WTC11 (cell line): Measurements from ENCODE around the gene ITLN1.

Experiments used
- ESRRA ChIP-seq: sonication (generic); formaldehyde crosslinking; IDR thresholded peaks from 2 replicates; pipeline ENCODE4 v1.8.1; 2022; ENCODE audit warnings: mild to moderate bottlenecking, missing genetic modification reagents, borderline replicate concordance
- FOXP1 ChIP-seq: sonication (generic); formaldehyde crosslinking; IDR thresholded peaks from 2 replicates; pipeline ENCODE4 v1.8.0; 2022; ENCODE audit warnings: missing genetic modification reagents, mild to moderate bottlenecking, moderate library complexity, borderline replicate concordance
- MXD4 ChIP-seq: fragments of 250-450 bp; sonication (Bioruptor Pico); IDR thresholded peaks from 2 replicates; pipeline ENCODE4 v1.8.0; 2021; ENCODE audit warnings: mild to moderate bottlenecking, moderate library complexity, borderline replicate concordance
- SMAD3 ChIP-seq: sonication (generic); formaldehyde crosslinking; IDR thresholded peaks from 2 replicates; pipeline ENCODE4 v1.8.0; 2022; ENCODE audit warnings: missing genetic modification reagents, mild to moderate bottlenecking, borderline replicate concordance
- ZBTB21 ChIP-seq: sonication (generic); formaldehyde crosslinking; IDR thresholded peaks from 2 replicates; pipeline ENCODE4 v1.8.1; 2023; ENCODE audit warnings: mild to moderate bottlenecking, missing genetic modification reagents, borderline replicate concordance
- TF ChIP-seq, protein P1 (sequence below): fragments of 200-600 bp; IDR thresholded peaks from 2 replicates; pipeline ENCODE4 v1.8.0; 2022; ENCODE audit warnings: antibody characterized with exemption
- TF ChIP-seq, protein P2 (sequence below): sonication (generic); formaldehyde crosslinking; IDR thresholded peaks from 2 replicates; pipeline ENCODE4 v1.8.1; 2022; ENCODE audit warnings: missing genetic modification reagents, borderline replicate concordance
- TF ChIP-seq, protein P3 (sequence below): sonication (generic); formaldehyde crosslinking; IDR thresholded peaks from 2 replicates; pipeline ENCODE4 v1.8.1; 2023; ENCODE audit warnings: mild to moderate bottlenecking, moderate library complexity, missing genetic modification reagents

DNA sequence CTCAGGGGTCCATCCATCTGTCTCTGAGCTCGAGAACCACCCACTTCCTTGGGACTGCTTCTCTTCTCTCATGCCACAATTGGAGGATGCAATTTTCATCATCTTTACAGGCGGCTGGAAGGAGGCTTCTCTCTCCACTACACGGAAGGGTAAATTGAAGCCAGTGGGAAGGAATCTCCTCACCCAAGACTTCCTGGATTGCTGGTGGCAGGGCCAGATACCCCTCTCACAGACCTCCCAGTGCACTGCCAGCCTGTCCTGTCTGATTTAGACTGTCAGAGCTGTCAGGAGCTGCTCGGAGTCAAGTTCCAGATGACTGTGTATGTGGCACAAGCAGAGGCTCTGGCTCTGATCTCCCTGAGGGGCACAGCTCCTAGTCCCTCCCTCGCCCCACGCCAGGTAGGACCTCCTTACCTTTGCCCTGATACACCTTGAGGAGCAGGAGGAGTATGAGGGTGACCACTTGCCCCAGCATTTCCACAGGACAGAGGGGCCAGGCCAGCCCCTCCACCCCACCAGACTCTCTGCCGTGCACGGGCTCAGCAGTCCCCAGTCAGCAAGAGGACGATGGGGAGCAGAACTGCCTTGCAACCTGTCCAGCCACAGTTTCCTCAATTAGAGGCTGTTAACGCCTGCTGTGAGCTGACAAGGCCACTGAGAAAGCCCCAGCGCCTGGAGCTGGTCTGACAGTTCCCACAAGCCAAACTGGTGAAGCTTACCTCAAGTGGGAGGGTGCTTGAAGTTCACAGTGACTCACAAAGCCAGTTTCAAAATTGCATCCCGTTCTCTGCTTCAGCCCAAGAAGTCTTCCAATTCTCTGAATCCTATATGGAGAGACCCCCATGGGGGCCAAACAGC is 22.5 kb downstream of the ITLN1 start, which contains the start of gene CD244:
- TF ChIP-seq, protein P1, sequence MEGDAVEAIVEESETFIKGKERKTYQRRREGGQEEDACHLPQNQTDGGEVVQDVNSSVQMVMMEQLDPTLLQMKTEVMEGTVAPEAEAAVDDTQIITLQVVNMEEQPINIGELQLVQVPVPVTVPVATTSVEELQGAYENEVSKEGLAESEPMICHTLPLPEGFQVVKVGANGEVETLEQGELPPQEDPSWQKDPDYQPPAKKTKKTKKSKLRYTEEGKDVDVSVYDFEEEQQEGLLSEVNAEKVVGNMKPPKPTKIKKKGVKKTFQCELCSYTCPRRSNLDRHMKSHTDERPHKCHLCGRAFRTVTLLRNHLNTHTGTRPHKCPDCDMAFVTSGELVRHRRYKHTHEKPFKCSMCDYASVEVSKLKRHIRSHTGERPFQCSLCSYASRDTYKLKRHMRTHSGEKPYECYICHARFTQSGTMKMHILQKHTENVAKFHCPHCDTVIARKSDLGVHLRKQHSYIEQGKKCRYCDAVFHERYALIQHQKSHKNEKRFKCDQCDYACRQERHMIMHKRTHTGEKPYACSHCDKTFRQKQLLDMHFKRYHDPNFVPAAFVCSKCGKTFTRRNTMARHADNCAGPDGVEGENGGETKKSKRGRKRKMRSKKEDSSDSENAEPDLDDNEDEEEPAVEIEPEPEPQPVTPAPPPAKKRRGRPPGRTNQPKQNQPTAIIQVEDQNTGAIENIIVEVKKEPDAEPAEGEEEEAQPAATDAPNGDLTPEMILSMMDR = no peak
- TF ChIP-seq SMAD3 (CRISPR knock-in tag) (no peak), FOXP1 (no peak), ESRRA (no peak), MXD4 (CRISPR knock-in tag) (no peak), ZBTB21 (CRISPR knock-in tag) (no peak)
- TF ChIP-seq, protein P2, sequence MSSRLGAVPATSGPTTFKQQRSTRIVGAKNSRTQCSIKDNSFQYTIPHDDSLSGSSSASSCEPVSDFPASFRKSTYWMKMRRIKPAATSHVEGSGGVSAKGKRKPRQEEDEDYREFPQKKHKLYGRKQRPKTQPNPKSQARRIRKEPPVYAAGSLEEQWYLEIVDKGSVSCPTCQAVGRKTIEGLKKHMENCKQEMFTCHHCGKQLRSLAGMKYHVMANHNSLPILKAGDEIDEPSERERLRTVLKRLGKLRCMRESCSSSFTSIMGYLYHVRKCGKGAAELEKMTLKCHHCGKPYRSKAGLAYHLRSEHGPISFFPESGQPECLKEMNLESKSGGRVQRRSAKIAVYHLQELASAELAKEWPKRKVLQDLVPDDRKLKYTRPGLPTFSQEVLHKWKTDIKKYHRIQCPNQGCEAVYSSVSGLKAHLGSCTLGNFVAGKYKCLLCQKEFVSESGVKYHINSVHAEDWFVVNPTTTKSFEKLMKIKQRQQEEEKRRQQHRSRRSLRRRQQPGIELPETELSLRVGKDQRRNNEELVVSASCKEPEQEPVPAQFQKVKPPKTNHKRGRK (CRISPR knock-in tag) = no peak
- TF ChIP-seq, protein P3, sequence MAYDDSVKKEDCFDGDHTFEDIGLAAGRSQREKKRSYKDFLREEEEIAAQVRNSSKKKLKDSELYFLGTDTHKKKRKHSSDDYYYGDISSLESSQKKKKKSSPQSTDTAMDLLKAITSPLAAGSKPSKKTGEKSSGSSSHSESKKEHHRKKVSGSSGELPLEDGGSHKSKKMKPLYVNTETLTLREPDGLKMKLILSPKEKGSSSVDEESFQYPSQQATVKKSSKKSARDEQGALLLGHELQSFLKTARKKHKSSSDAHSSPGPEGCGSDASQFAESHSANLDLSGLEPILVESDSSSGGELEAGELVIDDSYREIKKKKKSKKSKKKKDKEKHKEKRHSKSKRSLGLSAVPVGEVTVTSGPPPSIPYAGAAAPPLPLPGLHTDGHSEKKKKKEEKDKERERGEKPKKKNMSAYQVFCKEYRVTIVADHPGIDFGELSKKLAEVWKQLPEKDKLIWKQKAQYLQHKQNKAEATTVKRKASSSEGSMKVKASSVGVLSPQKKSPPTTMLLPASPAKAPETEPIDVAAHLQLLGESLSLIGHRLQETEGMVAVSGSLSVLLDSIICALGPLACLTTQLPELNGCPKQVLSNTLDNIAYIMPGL = no peak
